Measurements from ENCODE around the gene FIG4.
"Not testable (repeated sequence)": the region's sequence is repeated elsewhere in the genome, so short reads cannot be mapped to it uniquely, and the experiment has no call there.

DNA sequence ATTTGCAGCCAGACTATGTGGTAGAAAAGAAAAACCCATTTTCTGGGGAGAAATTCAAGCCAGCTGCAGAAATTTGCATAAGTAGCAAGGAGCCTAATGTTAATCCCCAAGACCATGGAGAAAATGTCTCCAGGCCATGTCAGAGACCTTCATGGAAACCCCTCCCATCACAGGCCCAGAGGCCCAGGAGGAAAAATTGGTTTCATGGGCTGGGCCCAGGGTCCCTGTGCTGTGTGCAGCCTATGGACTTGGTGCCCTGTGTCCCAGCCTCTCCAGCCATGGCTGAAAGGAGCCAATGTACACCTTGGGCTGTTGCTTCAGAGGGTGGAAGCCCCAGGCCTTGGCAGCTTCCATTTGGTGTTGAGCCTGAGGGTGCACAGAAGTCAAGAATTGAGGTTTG lies 140.3 kb downstream of the FIG4 start:
- TF ChIP-seq, protein P1, sequence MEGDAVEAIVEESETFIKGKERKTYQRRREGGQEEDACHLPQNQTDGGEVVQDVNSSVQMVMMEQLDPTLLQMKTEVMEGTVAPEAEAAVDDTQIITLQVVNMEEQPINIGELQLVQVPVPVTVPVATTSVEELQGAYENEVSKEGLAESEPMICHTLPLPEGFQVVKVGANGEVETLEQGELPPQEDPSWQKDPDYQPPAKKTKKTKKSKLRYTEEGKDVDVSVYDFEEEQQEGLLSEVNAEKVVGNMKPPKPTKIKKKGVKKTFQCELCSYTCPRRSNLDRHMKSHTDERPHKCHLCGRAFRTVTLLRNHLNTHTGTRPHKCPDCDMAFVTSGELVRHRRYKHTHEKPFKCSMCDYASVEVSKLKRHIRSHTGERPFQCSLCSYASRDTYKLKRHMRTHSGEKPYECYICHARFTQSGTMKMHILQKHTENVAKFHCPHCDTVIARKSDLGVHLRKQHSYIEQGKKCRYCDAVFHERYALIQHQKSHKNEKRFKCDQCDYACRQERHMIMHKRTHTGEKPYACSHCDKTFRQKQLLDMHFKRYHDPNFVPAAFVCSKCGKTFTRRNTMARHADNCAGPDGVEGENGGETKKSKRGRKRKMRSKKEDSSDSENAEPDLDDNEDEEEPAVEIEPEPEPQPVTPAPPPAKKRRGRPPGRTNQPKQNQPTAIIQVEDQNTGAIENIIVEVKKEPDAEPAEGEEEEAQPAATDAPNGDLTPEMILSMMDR (IDR thresholded peaks at IDR 0.05), result not testable (repeated sequence)
- not testable (repeated sequence) for TF ChIP-seq TAF1 (IDR thresholded peaks at IDR 0.05; ENCODE audit: borderline replicate concordance, low read depth, low read length); POLR2AphosphoS5 (IDR thresholded peaks at IDR 0.05; ENCODE audit: low read depth, low read length)
